GM19239 (cell line): ENCODE measurements around the gene SEPTIN12.

Source experiments
- DNase-seq: peaks from one replicate; pipeline ENCODE4 v3.0.0; 2011; ENCODE audit warnings: low spot score; ENCODE audit not compliant: insufficient read length
- FAIRE-seq: peaks from 2 replicates; lab custom pipeline; 2011; peaks lifted over from hg19 to GRCh38; lab: Jason Lieb, UNC

The SEPTIN12 gene, protein sequence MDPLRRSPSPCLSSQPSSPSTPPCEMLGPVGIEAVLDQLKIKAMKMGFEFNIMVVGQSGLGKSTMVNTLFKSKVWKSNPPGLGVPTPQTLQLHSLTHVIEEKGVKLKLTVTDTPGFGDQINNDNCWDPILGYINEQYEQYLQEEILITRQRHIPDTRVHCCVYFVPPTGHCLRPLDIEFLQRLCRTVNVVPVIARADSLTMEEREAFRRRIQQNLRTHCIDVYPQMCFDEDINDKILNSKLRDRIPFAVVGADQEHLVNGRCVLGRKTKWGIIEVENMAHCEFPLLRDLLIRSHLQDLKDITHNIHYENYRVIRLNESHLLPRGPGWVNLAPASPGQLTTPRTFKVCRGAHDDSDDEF

DNA sequence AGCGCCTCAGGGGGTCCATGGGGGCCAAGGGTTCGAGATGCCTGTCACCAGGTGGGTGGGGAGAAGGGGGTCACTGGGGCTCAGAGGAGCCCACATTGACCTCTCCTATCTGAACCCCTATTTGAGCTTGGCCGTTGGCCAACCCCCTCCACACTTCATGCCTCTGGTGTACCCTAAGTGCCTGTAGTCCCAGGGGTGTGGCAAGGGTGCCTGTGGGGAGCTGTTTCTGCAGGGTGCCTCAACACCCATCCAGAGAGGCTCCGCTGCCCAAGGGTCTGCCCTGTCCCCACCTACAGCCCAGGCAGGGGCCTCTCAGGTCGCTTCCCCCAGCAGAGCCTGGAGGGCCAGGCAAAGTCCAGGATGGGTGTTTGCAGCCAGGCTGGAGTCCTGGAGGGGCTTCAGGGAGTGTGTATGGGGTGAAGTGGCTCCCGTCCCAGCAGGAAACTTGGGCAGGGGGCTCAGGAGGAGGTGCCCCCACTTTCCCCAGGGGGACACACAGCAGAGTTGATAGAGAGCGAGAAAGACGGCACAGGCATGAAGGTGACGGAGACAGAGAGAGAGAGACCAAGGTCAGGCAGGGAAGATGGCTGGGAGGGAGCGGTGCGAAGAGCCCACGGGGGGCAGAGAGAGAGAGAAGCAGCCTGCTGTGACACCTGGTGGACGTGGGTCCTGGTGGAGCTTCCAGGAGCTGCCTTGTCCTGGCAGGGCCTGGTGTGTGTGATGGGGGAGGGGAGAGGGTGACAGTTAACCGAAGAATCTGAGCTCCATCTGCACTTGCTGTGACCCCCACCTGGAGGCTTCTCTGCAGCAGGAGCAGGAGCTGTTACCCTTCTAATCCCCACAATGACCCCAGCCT, at the start of gene SEPTIN12:
TSS of gene SEPTIN12 (minus strand) at position 719 of the 856 bp plus-strand sequence. CDS start at position 19, 700 bp downstream.
- no peak for DNase-seq
- no peak for FAIRE-seq

DNA sequence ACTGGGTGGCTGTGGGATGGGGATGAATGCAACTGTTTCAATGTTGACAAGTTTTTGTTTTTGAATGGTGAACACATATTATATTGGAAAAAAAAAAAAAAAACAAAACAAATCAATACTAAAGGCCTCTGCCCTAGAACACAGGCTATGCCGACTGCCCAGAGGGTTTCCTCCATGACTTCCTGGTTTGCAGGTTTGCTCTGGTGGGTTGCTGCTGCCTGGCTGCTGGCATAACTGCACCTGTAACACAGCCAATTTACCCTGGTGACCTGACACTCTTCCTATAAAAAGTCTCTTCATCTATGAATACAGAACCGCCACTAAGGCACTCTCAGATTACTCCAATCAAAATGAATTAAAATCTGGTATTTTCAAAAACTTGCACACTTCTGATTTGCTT, 48.6 kb upstream of the SEPTIN12 start:
- FAIRE-seq (no peak), DNase-seq (no peak)

- no peak for FAIRE-seq
- DNase-seq = no peak
Measured at GRCh38 chr16:4833584-4833983, 45.4 kb upstream of the SEPTIN12 start.

GRCh38 chr16:4832698-4833343, 44.7 kb upstream of the SEPTIN12 start:
- DNase-seq (no peak), FAIRE-seq (no peak)

- no peak for DNase-seq
- FAIRE-seq = no peak
Measured at GRCh38 chr16:4831616-4832015, 43.5 kb upstream of the SEPTIN12 start.

DNA sequence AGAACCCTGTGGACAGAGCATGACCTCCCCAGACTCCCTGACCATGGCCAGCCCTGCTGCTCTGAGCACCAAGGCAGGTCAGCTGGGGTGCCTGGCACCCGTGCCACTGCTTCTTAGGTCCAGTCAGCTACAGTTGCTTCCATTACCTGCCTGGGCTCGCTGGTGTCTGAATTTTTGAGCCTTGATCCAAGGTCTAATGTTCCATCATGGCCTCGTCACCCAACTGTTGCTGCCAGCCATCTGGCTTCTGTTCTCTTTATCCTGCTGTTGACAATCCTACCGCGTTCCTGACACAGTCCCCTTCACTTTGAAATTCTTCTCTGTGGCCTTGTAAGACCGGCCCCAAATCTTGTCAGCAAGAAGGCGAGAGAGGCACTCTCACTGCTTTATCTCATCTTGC, 42.3 kb upstream of the SEPTIN12 start:
- no peak for DNase-seq
- FAIRE-seq = no peak

DNA sequence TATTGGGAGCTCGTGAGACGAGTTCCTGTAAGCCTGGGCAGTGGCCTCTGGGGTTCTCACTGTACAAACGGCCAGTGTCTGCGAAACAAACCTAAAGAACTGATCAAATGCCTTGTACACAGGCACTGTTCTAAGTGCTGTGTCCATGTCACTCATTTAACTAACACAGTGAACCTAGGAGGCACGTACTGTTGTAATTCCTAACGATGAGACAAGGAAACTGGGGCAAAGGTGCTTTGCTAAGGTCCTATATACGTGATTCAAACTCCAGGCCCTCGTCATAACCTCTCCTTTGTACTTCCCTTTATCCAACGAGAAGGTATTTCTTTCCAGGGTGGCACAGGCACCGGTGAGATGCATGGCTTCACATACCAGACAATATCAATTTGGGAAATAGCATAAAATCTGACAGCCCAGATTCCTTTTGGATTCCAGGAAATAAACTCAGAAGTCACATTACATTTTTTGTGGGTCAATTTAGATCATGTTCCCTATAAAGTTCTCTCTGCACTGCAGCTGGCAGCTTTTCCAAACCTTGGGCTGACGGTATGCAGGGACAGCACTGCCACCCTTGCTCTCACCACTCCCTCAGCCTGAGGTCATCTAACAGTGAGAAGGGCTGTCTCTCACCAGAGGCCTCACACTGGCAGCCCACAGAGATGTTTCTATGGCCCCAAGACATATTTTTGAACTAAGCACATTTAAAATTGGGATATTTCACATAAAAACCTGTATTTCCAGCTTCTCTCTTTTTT, 40.6 kb upstream of the SEPTIN12 start:
- no peak for DNase-seq
- peak; percentile 23 for FAIRE-seq

GRCh38 chr16:4826980-4827379, 38.8 kb upstream of the SEPTIN12 start:
- FAIRE-seq (no peak), DNase-seq (no peak)

- FAIRE-seq (no peak), DNase-seq (no peak)
Measured at GRCh38 chr16:4826526-4826925, 38.4 kb upstream of the SEPTIN12 start.

GRCh38 chr16:4825196-4825595, 37.1 kb upstream of the SEPTIN12 start:
- no peak for FAIRE-seq
- DNase-seq = no peak

DNA sequence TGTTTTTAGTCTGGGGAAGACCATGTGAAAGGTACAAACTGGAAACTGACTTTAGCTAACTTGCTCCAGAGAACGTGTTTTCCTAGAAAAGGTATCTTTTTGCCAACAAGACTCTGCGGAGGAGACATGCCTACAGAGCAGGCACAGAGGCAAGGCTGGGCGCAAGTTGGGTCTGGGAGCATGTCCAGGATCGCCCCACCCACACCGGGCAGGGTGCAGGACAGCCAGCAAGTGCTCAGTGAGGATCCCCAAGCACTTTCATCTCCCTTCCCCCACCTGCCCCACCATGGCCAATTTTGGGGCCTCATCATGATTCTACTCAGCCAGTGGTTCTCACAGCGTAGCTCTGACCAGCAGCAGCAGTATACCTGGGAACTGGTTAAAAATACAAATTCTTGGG, 32.5 kb upstream of the SEPTIN12 start:
- DNase-seq = no peak

DNA sequence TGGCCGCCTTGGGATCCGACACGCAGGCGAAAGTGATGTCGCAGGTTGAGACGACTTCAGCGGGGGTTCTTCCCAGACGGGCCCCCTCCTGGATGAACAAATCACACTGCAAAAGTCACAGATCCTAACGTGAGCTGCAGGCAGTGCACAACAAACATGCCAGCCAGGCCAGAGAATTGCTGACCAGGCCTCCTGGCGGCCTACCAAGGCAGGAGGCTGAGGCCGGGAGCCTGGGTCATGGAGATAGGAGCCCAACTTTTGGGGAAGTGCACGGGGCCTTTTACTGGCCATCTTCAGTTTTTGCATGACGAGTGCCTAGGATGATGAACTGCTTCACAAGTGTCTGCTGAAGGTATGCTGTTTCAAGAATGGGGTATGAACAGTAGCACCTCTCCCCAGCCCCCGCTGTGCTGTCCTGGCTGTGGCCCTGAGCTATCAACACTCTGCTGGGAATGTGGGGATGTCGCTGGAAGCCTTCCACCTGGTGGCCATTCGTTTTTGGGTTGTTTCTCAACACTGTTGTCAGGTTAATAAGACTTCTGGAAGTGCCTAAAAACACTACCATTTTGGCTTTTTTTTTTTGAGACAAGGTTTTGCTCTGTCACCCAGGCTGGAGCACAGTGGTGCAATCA, 26.5 kb upstream of the SEPTIN12 start:
- FAIRE-seq (no peak), DNase-seq (no peak)

More for the DNA sequence above, 32.5 kb upstream of the SEPTIN12 start:
- no peak for FAIRE-seq

DNA sequence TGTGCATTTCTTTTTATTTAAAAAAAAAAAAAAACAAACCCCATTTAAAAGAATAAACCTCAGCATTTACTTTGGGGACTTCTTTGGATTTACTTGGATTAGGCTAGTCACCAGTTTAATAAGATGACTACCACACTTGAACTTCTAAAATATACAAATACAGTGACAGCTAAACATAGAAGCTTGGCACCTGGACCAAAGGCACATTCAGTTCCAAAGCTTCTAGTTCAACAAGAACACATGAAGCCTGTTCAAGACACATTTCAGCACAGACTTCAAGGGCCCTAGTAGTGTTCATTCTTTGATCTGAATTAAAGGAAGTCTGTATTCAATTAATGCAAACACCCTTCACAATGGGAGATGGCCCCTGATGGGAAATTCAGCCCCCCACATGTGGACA, 25.9 kb upstream of the SEPTIN12 start:
- FAIRE-seq (no peak), DNase-seq (no peak)

DNA sequence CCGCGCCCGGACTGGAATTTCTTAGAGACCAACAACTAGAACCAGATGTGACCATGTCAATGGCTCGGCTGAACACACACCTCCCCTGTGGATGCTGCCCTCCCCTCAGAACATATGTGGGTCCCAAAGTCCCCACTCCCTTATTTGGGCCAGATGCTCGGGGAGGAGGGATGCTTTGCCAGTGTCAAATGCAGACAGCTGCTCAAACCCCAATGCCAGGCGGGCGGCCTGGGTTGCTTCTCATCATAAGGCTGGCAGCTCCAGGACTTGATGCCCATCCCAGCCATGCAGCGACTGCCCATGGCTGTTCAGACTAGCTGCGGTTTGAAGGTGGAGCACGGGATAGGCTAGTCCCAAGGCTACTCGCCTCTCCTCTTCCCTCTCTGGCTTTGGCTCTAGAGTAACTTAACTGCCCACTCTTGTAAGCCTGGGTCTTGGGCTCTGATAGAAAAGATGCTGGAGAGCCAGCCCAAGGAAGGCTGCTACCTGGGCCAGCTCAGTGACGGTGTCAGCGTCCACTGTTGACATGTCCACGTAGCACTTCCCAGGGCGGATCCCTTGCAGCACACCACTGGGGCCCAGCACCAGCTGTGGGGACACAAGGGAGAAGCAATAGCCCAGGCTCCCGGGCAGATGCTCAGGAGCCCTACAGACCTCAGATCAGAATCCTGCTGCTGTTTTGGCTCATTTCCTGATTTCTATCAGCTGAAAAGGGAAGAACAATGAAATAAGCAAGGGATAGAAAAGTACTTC, 25.3 kb upstream of the SEPTIN12 start:
- DNase-seq = no peak
- FAIRE-seq = no peak

DNA sequence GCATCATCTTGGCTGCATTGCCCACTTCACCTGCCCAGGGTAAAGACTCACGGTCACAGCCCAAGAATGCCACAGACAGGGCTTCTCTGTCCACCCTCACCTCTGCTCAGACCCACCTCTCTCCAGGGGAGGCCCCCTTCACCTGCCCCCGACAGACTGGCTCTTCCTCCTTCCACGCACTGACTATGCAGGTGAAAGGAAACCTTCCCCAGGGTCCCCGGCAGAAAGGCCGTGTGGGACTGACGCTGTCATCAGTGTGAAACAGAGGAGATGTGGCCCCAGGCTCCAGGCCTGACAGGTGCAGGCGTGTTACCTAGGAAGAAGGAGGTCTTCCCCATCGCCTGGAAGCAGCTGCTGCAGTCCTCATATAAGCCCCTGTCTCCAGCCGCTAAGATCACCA, 23.6 kb upstream of the SEPTIN12 start:
- DNase-seq (no peak), FAIRE-seq (no peak)

GRCh38 chr16:4811242-4811641, 23.1 kb upstream of the SEPTIN12 start:
- FAIRE-seq (no peak), DNase-seq (no peak)

GRCh38 chr16:4806280-4806679, 18.1 kb upstream of the SEPTIN12 start:
- FAIRE-seq (no peak), DNase-seq (no peak)

GRCh38 chr16:4805231-4805630, 17.1 kb upstream of the SEPTIN12 start:
- DNase-seq (no peak), FAIRE-seq (no peak)
